Astrocyte of the cerebellum (primary cell): ENCODE measurements around the gene RTN4IP1.
"Not testable (repeated sequence)": the region's sequence is repeated elsewhere in the genome, so short reads cannot be mapped to it uniquely, and the experiment has no call there.

ENCODE experiments used
- DNase-seq: peaks from one replicate; pipeline ENCODE4 v3.0.0-alpha.2; 2011; ENCODE audit warnings: low read depth
- H3K4me3 ChIP-seq: 2 replicates; pipeline ENCODE4 v1.5.1; 2011; ENCODE audit warnings: mild to moderate bottlenecking, low read depth, low read length, moderate library complexity
- CTCF ChIP-seq: IDR thresholded peaks from 2 replicates; pipeline ENCODE4 v1.5.1; 2012; ENCODE audit warnings: low read length, low read depth, moderate library complexity, mild to moderate bottlenecking; ENCODE audit errors: missing control alignments
- in situ Hi-C: cut with HindIII; loops from 2 replicates; pipeline ENCODE4 v1.10.0; 2017; ENCODE audit warnings: low sequenced_read_pairs

RTN4IP1 gene

GRCh38 chr6:106563614-106564013 is 65.7 kb downstream of the RTN4IP1 start:
- TF ChIP-seq CTCF = no peak
- no peak overlapping the region for H3K4me3 ChIP-seq
- DNase-seq = no peak
- in situ Hi-C loops = loop anchor here (5.0 kb wide), 1 partner anchor 116 kb away; no protein-coding TSS in a partner anchor

DNA sequence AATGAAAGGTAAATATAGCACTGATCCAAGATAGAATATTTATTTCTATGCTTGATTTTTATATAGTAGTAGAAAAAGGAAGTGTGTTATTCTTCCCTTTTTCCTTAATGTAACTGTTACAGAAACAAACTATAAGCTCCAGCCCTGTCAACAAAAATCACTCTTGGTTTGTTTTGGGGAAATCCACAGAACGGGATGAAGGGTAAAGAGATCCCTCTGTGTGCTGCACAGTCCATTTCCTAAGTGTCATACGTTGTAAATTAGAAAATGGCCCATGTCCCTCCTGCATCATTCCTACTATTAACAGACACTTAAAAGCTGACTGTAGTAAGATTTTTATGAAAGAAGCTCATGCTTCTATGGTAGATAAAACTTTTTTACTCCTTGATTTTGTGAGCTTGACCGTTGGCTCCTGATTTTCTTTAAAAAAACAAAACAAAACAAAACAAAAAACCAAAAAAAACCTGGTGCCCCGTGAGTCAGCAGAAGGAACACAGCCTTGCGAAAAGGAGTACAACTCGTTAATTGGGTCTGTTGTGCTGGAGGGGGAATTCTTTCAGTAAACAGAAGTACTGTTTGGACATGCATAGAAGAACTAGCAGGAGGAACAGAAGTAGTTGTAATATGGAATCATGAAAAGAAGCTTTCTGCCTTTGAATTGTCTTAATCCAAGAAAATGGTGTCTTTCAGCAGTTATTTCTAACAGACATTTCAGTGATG is 67.5 kb downstream of the RTN4IP1 start:
- no peak overlapping the region for H3K4me3 ChIP-seq
- DNase-seq = no peak
- in situ Hi-C loops = loop anchor here (5.0 kb wide), 1 partner anchor 115 kb away; no protein-coding TSS in a partner anchor
- no peak for TF ChIP-seq CTCF

DNA sequence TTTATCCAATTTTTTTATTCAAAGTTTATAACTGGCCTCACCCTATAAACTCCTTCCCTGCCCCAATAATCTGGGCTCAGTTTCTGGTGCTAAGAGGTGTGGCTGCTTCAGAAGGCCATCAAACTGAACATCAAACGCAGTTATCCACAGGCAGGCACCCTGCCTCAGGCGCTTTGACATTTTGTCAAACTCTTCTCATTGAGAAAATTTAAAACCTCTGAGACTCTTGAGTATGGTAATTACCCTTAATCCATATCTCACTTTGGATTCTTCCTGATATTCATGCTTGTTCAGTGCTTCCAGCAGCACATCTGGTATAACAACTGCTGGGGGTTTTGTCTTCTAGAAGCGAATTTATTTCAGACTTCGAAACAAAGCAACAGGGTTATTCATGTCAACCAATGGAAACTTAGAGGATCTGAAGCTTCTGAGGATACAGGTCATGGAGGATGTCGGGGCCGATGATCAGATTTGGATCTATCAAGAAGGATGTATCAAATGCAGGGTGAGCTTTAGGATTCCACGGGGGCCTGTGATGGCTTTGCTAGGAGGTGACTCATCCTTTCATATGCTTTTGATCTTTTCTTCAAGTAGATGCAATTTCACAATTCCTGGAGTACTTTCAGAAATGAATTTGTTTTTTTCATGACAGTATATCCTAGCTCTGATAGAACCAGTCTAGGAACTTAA is 68.2 kb downstream of the RTN4IP1 start:
- H3K4me3 ChIP-seq = no peak overlapping the region
- peak; percentile 23 for DNase-seq
- TF ChIP-seq CTCF = no peak
- in situ Hi-C loops = loop anchor here (5.0 kb wide), 1 partner anchor 114 kb away; no protein-coding TSS in a partner anchor

GRCh38 chr6:106559659-106560058 is 69.6 kb downstream of the RTN4IP1 start:
- in situ Hi-C loops = loop anchor here (5.0 kb wide), 1 partner anchor 112 kb away; no protein-coding TSS in a partner anchor
- DNase-seq, H3K4me3 ChIP-seq: not testable (repeated sequence)

DNA sequence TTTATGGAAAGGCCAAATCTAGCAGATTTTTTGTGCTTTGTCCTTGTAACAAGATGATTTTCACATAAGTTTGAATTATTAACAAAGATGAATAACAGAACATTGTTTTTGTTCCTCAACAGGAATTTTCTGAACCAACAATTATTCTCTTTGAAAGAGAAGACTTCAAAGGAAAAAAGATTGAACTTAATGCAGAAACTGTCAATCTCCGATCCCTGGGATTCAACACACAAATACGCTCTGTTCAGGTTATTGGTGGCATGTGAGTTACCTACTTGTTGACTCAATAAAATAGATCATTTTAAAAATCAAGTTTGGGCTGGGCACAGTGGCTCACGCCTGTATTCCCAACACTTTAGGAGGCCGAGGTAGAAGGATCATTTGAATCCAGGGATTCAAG is 70.9 kb downstream of the RTN4IP1 start:
- no peak overlapping the region for H3K4me3 ChIP-seq
- no peak for DNase-seq
- no peak for TF ChIP-seq CTCF
- in situ Hi-C loops = no loop called here

DNA sequence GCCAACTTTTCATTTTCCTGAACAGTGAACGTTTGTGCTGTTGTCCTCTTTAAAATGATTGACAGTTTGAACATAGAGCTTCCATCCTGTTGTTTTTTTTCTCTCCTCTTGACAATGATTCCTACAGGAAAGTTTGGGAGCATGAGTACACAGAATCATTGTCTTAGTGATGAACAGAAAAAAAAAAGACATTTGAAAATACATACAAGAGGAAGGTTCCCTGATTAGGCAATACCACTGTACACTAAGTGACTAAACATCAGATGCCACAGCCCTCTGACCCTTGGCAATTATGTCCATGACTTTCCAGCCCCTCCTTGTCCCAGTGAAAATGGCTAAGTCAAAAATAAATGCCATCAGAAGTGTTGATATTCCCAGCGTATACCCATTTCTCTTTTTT is 71.5 kb downstream of the RTN4IP1 start:
- TF ChIP-seq CTCF = no peak
- in situ Hi-C loops = no loop called here
- H3K4me3 ChIP-seq = no peak overlapping the region
- DNase-seq = no peak

- in situ Hi-C loops = no loop called here
- H3K4me3 ChIP-seq = no peak overlapping the region
- peak; percentile 35 for DNase-seq
- TF ChIP-seq CTCF = peak; percentile 40
These were observed 72.8 kb downstream of the RTN4IP1 start for GRCh38 chr6:106556368-106556960.
